HUDEP-2 (cell line): ENCODE data around the gene FRG2C.
"Not testable (repeated sequence)": the region's sequence is repeated elsewhere in the genome, so short reads cannot be mapped to it uniquely, and the experiment has no call there.

Source experiments
- DNase-seq, 76 experiments: peaks; one replicate each; lab custom pipeline; 2025; ENCODE audit not compliant: unreplicated experiment in 76 of 76; lab: John Stamatoyannopoulos, UW

Gene FRG2C

DNA sequence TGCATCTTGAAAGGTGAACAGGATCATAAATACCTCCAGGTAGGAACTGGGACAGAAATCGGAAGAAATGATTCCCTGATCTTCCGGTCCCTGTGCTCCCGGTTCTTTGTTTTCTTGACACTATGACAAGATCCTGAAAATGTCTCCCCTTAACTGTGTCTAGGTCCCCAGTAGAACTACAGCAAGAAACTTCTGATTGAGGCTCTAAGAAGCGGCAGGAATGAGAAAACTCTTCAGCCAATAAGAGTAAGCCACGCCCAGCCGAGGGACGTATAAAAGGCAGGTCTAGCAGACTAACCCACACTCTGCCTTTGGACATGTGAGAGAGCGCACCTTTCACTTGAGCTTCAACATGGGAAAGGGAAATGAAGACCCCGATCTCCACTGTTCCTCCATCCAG, at the start of gene FRG2C:
TSS of gene FRG2C (plus strand) at position 301 of the 400 bp plus-strand sequence. CDS start at position 353, 52 bp downstream.
- not testable (repeated sequence) for DNase-seq

- not testable (repeated sequence) for DNase-seq
These were observed 45.3 kb upstream of the FRG2C start for GRCh38 chr3:75618666-75619305.

GRCh38 chr3:75619481-75620031, 44.6 kb upstream of the FRG2C start:
- not testable (repeated sequence) for DNase-seq

GRCh38 chr3:75621772-75622171, 42.4 kb upstream of the FRG2C start:
- DNase-seq = not testable (repeated sequence)

GRCh38 chr3:75623656-75624055, 40.5 kb upstream of the FRG2C start:
- not testable (repeated sequence) for DNase-seq

DNA sequence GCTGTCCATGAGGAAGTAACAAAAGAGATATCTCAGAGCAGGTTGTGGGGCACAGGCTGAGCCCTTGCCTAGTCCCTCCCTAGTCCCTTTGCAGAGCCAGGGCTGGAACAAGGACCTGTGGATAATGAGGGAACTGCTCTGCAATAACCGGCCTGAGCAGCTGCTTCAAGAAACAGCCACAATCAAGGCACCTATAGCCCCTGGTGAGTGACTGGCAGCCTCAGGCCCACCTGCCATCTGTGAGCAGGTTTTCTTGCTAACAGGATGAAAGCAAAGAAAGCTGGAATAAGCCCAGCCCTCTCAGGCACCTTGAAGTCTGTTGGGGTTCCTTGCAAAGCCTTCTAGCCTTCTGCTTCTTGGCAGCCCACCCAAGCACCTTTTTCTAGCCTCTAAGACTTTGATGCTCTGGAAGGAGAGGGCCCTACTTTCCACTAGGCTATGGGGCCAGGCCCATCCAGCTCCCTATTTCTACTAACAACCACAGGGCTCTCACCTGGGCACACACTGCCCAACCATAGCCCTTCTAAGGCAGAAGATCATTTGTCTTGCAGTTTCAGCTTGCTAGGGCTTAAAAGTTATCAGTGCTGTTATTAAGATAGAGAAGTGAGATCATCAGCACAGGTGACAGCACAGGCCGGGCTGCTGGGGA, 33.1 kb upstream of the FRG2C start:
- not testable (repeated sequence) for DNase-seq

DNA sequence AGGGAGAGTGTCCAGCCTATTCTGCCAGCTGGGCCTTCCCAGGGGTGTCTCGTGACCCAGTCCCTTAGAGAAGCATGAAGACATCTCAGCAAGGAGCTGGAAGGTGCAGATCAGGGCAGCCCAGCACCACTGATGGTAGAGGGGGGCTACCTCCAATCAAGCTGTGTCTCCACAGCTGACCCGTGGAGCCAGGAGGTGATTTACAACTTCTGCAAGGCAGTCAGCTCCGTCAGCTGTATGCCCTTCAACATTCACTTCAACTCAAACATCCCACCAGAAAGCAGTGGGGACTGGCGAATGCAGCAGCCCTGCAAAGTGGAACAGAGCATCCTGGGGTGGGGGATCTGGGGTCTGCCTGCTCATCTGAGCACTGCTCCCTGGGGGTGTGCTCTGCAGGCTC, 32.6 kb upstream of the FRG2C start:
- DNase-seq = no peak

DNA sequence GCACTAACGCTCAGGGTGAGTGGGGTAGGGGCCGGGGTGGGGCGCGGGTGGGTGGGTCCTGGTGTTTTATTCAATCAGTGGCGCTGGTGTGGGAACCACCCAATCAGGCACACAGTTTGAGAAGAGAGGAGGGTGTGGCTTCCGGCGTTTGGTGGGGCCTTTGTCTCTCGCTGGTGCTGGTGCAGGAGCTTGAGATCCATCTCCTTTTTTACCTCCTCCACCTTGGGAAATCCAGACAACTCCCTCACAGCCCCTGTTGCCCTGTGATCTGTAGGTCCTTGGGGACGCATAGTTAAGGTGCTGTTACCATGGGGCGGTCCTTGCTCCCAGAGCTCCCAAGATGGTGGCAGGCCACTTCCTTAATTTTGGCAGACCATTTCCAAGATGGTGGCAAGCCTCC, 25.2 kb upstream of the FRG2C start:
- not testable (repeated sequence) for DNase-seq

GRCh38 chr3:75641107-75641517, 23.0 kb upstream of the FRG2C start:
- DNase-seq = not testable (repeated sequence)

- DNase-seq = not testable (repeated sequence)
These were observed 20.9 kb upstream of the FRG2C start for GRCh38 chr3:75643031-75643800.

- not testable (repeated sequence) for DNase-seq
These were observed 18.6 kb upstream of the FRG2C start for GRCh38 chr3:75645548-75645947.

GRCh38 chr3:75650191-75650590, 13.9 kb upstream of the FRG2C start:
- no peak for DNase-seq

GRCh38 chr3:75655101-75655904, 8.8 kb upstream of the FRG2C start:
- not testable (repeated sequence) for DNase-seq

- DNase-seq = not testable (repeated sequence)
These were observed 8.2 kb upstream of the FRG2C start for GRCh38 chr3:75655956-75656355.

GRCh38 chr3:75658411-75659107, 5.6 kb upstream of the FRG2C start:
- not testable (repeated sequence) for DNase-seq

DNA sequence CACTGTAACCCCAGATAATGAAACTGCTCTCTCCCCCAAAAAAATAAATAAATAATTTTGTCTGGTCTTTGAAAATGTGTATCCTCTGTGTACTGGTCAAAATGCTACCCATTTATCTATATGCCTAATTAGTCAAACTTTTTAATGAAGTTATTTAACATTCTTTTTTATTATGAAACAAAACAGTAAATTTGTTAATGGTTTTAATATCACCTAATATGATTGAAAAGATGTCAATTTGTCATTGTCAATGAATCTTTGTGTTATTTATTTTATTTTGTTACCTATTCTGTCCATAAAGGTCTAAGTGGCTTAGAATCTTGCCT, 5.1 kb upstream of the FRG2C start:
- not testable (repeated sequence) for DNase-seq

DNA sequence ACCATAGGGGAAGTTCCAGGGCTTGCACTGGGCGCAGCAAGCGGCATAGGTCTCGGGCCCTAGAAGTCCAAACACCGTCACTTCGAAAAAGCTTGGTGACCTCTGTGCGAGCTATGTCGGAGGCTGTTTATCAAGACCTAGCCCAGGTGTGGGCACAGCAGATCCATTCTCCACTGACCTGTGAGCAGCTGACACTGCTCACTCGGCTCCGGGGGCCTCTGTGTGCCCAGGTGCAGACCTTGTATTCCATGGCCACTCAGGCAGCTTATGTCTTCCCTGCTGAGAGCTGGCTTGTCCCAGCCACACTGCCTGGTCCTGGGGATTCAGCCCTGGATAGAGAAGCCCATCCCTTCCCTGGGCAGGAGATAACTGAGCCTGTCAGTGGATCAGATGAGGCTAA, 1.5 kb downstream of the FRG2C start:
- not testable (repeated sequence) for DNase-seq

DNA sequence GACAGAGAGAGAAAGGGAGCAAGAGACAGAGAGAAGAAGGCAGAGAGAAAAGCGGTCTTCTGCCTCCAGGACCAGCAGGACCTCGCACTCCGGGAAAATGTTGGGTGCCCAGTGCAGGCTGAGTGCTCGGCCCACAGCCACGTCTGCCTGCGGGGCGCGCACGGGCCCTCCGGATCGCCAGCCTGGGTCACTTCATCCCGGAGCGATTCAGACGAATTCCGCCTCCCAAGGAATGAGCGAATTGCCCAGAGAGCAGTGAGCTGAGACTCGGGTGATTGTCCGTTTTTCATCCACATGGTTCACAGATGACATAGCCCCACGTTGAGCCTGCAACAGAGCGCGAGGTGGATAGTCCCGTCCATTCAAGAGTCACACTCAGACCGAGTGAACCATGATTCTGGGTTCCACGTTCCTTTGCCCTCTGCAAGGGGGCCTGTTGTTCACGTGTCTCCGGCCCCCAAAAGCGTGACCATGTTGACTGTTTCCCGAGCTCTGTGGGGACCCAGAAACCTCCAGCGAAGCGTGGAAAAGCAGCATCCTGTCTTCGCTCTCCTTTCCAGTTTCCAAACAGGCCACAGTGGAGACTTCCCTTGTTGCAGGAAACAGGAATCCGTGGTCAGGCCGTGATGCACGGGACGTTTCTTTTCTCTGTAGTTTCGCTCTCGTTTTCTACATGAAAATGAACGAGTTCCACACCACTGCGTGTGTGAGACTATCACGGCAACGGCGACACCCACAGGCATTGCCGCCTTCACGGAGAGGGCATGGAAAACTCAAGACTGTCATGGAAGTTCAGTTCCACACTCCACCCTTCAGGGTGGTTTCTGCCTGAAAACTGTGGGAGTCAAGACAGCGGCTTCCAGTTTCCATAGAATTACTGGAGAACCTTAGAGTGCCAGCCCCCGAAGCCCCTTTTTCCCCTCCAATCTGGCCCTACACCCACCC, 3.9 kb downstream of the FRG2C start:
- DNase-seq = not testable (repeated sequence)
